GM12874 (cell line): Measurements from ENCODE around the gene B3GLCT.

Source experiments
- CTCF ChIP-seq: IDR thresholded peaks from 2 replicates; pipeline ENCODE4 v1.5.1; 2011; ENCODE audit warnings: low read depth, mild to moderate bottlenecking, control low read depth, low read length, moderate library complexity; ENCODE audit not compliant: insufficient read depth

Gene B3GLCT

DNA sequence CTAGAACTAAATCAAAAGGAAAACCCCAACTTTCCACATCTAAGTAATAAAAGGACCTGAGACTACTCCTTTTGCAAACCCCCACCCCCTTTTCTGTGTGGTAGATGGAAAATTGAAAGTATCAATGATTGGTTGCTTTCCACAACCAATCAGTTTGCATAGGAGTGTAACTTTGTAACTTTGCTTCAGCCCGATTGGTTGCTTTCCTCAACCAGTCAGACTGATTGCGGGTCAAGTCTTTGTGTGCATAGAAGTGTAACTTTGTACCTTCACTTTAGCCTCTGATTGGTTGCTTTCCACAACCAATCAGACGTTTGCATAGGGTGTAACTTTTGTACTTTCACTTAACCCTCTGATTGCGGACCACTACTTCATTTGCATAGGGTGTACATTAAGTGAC is 8.0 kb upstream of the B3GLCT start:
- TF ChIP-seq CTCF = no peak

GRCh38 chr13:31192306-31192705 is 7.5 kb upstream of the B3GLCT start:
- TF ChIP-seq CTCF = no peak

GRCh38 chr13:31195616-31196015 is 4.2 kb upstream of the B3GLCT start:
- no peak for TF ChIP-seq CTCF

DNA sequence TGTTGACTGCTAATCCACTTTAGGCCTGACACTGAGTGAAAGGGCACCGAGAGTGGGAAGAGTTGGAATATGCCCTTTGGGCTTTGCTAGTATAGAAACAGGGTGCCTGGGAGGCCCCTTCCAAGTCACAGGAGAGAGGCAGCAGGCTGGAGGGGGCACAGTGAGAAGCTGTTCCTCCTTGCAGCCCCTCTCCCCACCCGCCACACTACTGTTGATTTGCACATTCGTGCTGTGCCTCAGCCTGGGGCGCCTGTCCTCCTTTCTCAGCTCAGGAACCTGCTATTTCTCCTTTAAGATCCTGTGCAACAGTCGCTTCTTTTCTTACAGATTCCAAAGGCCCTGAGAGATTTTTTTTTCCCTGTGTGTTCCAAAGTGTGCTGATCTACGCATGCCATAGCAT is 2.8 kb upstream of the B3GLCT start:
- no peak for TF ChIP-seq CTCF

- TF ChIP-seq CTCF = no peak
These were observed 1.3 kb upstream of the B3GLCT start for GRCh38 chr13:31198519-31198918.

DNA sequence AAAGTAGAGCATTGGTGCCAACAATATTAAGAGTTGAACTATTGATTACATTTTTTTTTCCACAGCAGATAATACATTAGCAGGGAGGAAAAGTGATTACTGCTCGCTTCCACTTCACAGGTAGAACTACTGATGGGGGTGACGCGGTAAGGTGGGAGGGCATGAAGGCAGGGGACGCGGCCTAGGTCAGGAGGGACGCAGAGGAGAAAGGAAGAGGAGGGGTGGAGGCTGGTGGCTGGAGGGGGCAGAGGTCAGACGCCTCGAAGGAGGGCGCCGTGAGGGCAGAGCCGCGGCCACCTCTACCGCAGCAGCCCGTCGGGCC is 287 bp upstream of the B3GLCT start:
- no peak for TF ChIP-seq CTCF

DNA sequence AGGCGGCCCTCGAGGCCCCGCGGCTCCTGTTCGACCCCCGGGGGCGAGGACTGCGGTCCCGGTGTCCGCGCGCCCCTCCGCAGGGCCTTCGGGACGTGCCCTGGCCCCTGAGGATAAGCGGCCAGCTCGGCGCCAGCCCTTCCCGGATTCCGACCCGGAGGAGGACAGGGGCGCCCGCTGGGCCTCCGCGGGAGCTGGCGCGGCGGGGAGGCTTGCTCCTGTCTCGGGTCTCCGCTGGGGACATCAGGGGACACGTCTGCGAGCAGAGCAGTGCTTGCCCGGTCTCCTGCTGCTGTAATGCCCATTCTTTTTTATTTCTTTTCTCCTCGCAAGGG is 829 bp downstream of the B3GLCT start:
- no peak for TF ChIP-seq CTCF
